22Rv1 (cell line): ENCODE data around the gene ADCYAP1R1.

Experiments
- ZFX ChIP-seq: fragments of 450-650 bp; IDR thresholded peaks from 2 replicates; pipeline ENCODE4 v1.6.1; 2017; ENCODE audit warnings: antibody characterized with exemption, borderline replicate concordance
- TF ChIP-seq, protein P1 (sequence below): fragments of 450-650 bp; IDR thresholded peaks from 2 replicates; pipeline ENCODE4 v1.5.1; 2017; ENCODE audit warnings: mild to moderate bottlenecking

DNA sequence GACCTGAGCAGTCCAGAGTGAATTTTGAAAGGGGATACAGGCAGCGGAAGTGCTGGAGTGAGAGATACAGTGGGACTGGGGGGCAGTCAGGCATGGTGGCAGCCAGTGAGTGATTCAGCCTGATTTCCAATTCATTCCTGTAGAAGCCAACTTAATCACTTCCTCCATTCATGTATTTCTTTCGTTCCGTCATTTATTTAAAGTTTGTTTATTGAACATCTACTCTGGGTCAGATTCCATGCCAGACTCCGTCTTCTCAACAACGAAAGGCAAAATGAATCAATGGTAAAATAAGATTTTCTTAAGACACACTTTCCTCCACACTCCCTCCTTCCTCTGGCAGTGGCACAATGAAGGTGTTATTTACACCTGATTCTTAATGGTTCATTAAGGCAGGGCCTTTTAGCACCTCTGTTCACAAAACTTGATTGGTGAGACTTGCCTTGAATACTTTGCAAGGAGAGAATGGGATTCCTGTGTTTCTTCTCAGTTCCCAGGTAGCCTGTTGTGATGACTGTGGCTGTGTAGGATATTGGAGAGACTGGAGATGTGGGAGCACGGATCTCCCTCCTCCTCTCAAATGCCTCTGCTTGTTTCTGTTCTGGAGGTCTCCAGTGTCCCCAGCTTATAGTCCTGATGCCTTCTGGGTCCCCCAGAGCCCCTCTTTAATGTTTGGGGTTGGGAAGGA is 27.9 kb downstream of the ADCYAP1R1 start:
- TF ChIP-seq, protein P1, sequence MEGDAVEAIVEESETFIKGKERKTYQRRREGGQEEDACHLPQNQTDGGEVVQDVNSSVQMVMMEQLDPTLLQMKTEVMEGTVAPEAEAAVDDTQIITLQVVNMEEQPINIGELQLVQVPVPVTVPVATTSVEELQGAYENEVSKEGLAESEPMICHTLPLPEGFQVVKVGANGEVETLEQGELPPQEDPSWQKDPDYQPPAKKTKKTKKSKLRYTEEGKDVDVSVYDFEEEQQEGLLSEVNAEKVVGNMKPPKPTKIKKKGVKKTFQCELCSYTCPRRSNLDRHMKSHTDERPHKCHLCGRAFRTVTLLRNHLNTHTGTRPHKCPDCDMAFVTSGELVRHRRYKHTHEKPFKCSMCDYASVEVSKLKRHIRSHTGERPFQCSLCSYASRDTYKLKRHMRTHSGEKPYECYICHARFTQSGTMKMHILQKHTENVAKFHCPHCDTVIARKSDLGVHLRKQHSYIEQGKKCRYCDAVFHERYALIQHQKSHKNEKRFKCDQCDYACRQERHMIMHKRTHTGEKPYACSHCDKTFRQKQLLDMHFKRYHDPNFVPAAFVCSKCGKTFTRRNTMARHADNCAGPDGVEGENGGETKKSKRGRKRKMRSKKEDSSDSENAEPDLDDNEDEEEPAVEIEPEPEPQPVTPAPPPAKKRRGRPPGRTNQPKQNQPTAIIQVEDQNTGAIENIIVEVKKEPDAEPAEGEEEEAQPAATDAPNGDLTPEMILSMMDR = no peak
- TF ChIP-seq ZFX = no peak
